ENCODE measurements around the gene ASIC2. TPM values are rescaled to one million over a fixed set of nuclear protein-coding genes. Genes with fewer than 3 reads are reported as not detected.

Gene ASIC2
- total and polyA plus RNA-seq, 2 donors (not counting 3 experiments of a cell fraction or from before 2014, with no cell fraction given): not detected

DNA sequence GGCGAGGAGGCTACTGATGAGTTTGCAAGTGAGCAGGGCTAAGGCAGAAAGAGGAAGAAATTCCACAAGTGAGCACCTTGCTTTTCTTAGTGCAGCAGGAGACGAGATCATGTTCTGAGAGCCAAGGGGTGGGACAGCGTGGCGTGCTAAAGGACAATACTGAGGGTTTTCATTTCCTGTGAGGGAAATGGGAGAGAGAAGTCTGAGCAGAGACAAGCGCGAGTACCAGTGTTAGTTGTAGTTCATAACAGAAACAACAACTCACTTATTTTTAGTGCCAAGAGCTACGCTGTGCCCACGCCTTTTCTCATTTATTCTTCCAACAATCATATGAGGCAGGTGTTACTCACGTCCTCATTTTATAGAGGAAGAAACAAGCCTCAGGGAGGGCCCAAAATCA, 299.1 kb downstream of the ASIC2 start:
- no TSS peak for BruUV-seq (replicated peaks)
- intact Hi-C loops (cut with micrococcal nuclease): loop anchor here (10.0 kb wide), 1 partner anchor 509 kb away; the partner anchor contains the start of gene CDK5R1
- H3K9me3 ChIP-seq (replicated peaks; ENCODE audit: control insufficient read depth, insufficient read depth, low read length): no peaks in the 10 kb centered on the region
- H3K4me1 ChIP-seq (ENCODE audit: control insufficient read depth, extremely low read depth, insufficient read depth, low read length): no peaks in the 10 kb centered on the region
- no peaks in the 10 kb centered on the region for H3K36me3 ChIP-seq (ENCODE audit: control insufficient read depth in 2 of 2, extremely low read depth in 1 of 2, insufficient read depth in 2 of 2, low read length in 2 of 2)
- H3K9me1 ChIP-seq (replicated peaks; ENCODE audit: control insufficient read depth, extremely low read depth, insufficient read depth, low read length): no peaks in the 10 kb centered on the region
- ChIA-PET POLR2A (no interaction called here), CTCF (no interaction called here)
- no peak for TF ChIP-seq POLR2AphosphoS5 (IDR thresholded peaks at IDR 0.05; ENCODE audit: insufficient read depth, low read depth, low read length)
- no peak for TF ChIP-seq POLR2A (IDR thresholded peaks at IDR 0.05; ENCODE audit: low read depth, low read length)
- TF ChIP-seq FOS (IDR thresholded peaks at IDR 0.05; ENCODE audit: borderline replicate concordance, insufficient read depth, low read length): no peak
- no peak for TF ChIP-seq JUN (IDR thresholded peaks at IDR 0.05; ENCODE audit: borderline replicate concordance, insufficient read depth, insufficient read length, low read depth)
- TF ChIP-seq GATA2 (IDR thresholded peaks at IDR 0.05; ENCODE audit: insufficient read depth, insufficient read length, low read depth, low read length): no peak
- H3K4me2 ChIP-seq (ENCODE audit: insufficient read depth, low read length): no peak overlapping the region
- dilution Hi-C loops (cut with MboI; ENCODE audit: extremely low pct_ligation_motif_present, low sequenced_read_pairs): no loop called here
- no peak overlapping the region for H3K4me3 ChIP-seq (replicated peaks in 1 of 3; ENCODE audit: insufficient read depth in 1 of 3, low read depth in 1 of 3, low read length in 3 of 3)
- FAIRE-seq (no peak), DNase-seq (ENCODE audit: low read depth, low spot score) (no peak)
- no peak overlapping the region for H3K9ac ChIP-seq (replicated peaks; ENCODE audit: extremely low read depth, insufficient read depth, low read length)
- no peaks in the 10 kb centered on the region for H4K20me1 ChIP-seq (replicated peaks; ENCODE audit: control insufficient read depth, extremely low read depth, insufficient read depth, low read length)
- H3K79me2 ChIP-seq (ENCODE audit: control insufficient read depth, insufficient read depth, low read length): no peaks in the 10 kb centered on the region
- no peak overlapping the region for H3K27ac ChIP-seq (ENCODE audit: insufficient read depth, low read depth, low read length)
- no peak overlapping the region for H2AFZ ChIP-seq (ENCODE audit: low read depth, low read length)
- no peaks in the 10 kb centered on the region for H3K27me3 ChIP-seq (ENCODE audit: control insufficient read depth in 2 of 2, insufficient read depth in 2 of 2, low read length in 2 of 2)

GRCh38 chr17:32992321-32993033, 300.6 kb downstream of the ASIC2 start:
- Histone ChIP-seq H3K4me2 (ENCODE audit: insufficient read depth, low read length) (no peak overlapping the region), H3K9ac (replicated peaks; ENCODE audit: extremely low read depth, insufficient read depth, low read length) (no peak overlapping the region), H3K9me1 (replicated peaks; ENCODE audit: control insufficient read depth, extremely low read depth, insufficient read depth, low read length) (no peaks in the 10 kb centered on the region), H3K4me3 (replicated peaks in 1 of 3; ENCODE audit: insufficient read depth in 1 of 3, low read depth in 1 of 3, low read length in 3 of 3) (no peak overlapping the region), H3K79me2 (ENCODE audit: control insufficient read depth, insufficient read depth, low read length) (no peaks in the 10 kb centered on the region), H2AFZ (ENCODE audit: low read depth, low read length) (no peak overlapping the region), H3K27ac (ENCODE audit: insufficient read depth, low read depth, low read length) (no peak overlapping the region), H3K4me1 (ENCODE audit: control insufficient read depth, extremely low read depth, insufficient read depth, low read length) (no peaks in the 10 kb centered on the region), H3K36me3 (ENCODE audit: control insufficient read depth in 2 of 2, extremely low read depth in 1 of 2, insufficient read depth in 2 of 2, low read length in 2 of 2) (no peaks in the 10 kb centered on the region), H4K20me1 (replicated peaks; ENCODE audit: control insufficient read depth, extremely low read depth, insufficient read depth, low read length) (no peaks in the 10 kb centered on the region), H3K27me3 (ENCODE audit: control insufficient read depth in 2 of 2, insufficient read depth in 2 of 2, low read length in 2 of 2) (no peaks in the 10 kb centered on the region), H3K9me3 (replicated peaks; ENCODE audit: control insufficient read depth, insufficient read depth, low read length) (no peaks in the 10 kb centered on the region)
- no TSS peak for BruUV-seq (replicated peaks)
- TF ChIP-seq GATA2 (IDR thresholded peaks at IDR 0.05; ENCODE audit: insufficient read depth, insufficient read length, low read depth, low read length) (no peak), MYC (IDR thresholded peaks at IDR 0.05; ENCODE audit: low read depth, low read length) (no peak), EZH2 (IDR thresholded peaks at IDR 0.05; ENCODE audit: borderline replicate concordance, low read depth, low read length, severe bottlenecking) (no peak), POLR2A (IDR thresholded peaks at IDR 0.05; ENCODE audit: low read depth, low read length) (no peak), JUN (IDR thresholded peaks at IDR 0.05; ENCODE audit: borderline replicate concordance, insufficient read depth, insufficient read length, low read depth) (no peak), POLR2AphosphoS5 (IDR thresholded peaks at IDR 0.05; ENCODE audit: insufficient read depth, low read depth, low read length) (no peak), FOS (IDR thresholded peaks at IDR 0.05; ENCODE audit: borderline replicate concordance, insufficient read depth, low read length) (no peak)
- TF ChIP-seq, protein P1, sequence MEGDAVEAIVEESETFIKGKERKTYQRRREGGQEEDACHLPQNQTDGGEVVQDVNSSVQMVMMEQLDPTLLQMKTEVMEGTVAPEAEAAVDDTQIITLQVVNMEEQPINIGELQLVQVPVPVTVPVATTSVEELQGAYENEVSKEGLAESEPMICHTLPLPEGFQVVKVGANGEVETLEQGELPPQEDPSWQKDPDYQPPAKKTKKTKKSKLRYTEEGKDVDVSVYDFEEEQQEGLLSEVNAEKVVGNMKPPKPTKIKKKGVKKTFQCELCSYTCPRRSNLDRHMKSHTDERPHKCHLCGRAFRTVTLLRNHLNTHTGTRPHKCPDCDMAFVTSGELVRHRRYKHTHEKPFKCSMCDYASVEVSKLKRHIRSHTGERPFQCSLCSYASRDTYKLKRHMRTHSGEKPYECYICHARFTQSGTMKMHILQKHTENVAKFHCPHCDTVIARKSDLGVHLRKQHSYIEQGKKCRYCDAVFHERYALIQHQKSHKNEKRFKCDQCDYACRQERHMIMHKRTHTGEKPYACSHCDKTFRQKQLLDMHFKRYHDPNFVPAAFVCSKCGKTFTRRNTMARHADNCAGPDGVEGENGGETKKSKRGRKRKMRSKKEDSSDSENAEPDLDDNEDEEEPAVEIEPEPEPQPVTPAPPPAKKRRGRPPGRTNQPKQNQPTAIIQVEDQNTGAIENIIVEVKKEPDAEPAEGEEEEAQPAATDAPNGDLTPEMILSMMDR (IDR thresholded peaks at IDR 0.05; ENCODE audit: extremely low read depth in 1 of 2, insufficient read depth in 1 of 2, low read depth in 1 of 2, low read length in 2 of 2): no peak
- TF ChIP-seq, protein P2, sequence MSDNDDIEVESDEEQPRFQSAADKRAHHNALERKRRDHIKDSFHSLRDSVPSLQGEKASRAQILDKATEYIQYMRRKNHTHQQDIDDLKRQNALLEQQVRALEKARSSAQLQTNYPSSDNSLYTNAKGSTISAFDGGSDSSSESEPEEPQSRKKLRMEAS (IDR thresholded peaks at IDR 0.05; ENCODE audit: insufficient read depth, insufficient read length): no peak
- POLR2A ChIA-PET: no interaction called here
- dilution Hi-C loops (cut with MboI; ENCODE audit: extremely low pct_ligation_motif_present, low sequenced_read_pairs): no loop called here
- FAIRE-seq: no peak
- intact Hi-C loops (cut with micrococcal nuclease): loop anchor here (10.0 kb wide), 1 partner anchor 508 kb away; the partner anchor contains the start of gene CDK5R1
- DNase-seq (ENCODE audit: low read depth, low spot score): no peak
- CTCF ChIA-PET: no interaction called here

All from endothelial cell of umbilical vein (primary cell).